MCF 10A (cell line): ENCODE measurements around the gene B3GNT3. TPM values are rescaled to one million over a fixed set of nuclear protein-coding genes. Genes with fewer than 3 reads are reported as not detected.

Experiments used
- BruUV-seq: library from RNA; stranded (reverse); fragments of 400-500 nt; replicated peaks from 2 replicates; lab custom pipeline; 2021; lab: Mats Ljungman, UMichigan
- CTCF ChIA-PET: fragments of 300-600 bp; sonication (Branson Sonifier 250); formaldehyde crosslinking; extraction: SDS; loops from one replicate; lab custom pipeline; 2021; ENCODE audit warnings: antibody characterized with exemption, inconsistent platforms; lab: Yijun Ruan, JAX
- POLR2A ChIA-PET: fragments of 300-600, 350-650 bp; sonication (Branson Sonifier 250); formaldehyde crosslinking; extraction: SDS; loops from one replicate; lab custom pipeline; 2020; ENCODE audit warnings: antibody characterized with exemption, inconsistent platforms; lab: Yijun Ruan, JAX
- DNase-seq: peaks from one replicate; pipeline ENCODE4 v3.0.0-alpha.2; 2018; ENCODE audit not compliant: unreplicated experiment
- H3K27ac Mint-ChIP-seq: one replicate; pipeline ENCODE4 v1.8.0; 2022; ENCODE audit warnings: mild to moderate bottlenecking, low read depth, mixed read lengths; ENCODE audit not compliant: unreplicated experiment
- H3K27me3 Mint-ChIP-seq: one replicate; pipeline ENCODE4 v1.8.0; 2022; ENCODE audit warnings: mixed read lengths; ENCODE audit not compliant: insufficient read depth, unreplicated experiment
- H3K36me3 Mint-ChIP-seq: one replicate; pipeline ENCODE4 v1.8.0; 2022; ENCODE audit warnings: mild to moderate bottlenecking, moderate library complexity, mixed read lengths; ENCODE audit not compliant: insufficient read depth, unreplicated experiment
- H3K4me1 Mint-ChIP-seq: one replicate; pipeline ENCODE4 v1.8.0; 2022; ENCODE audit warnings: mixed read lengths; ENCODE audit not compliant: insufficient read depth, unreplicated experiment
- H3K4me3 Mint-ChIP-seq: one replicate; pipeline ENCODE4 v1.8.0; 2022; ENCODE audit warnings: mild to moderate bottlenecking, moderate library complexity, mixed read lengths; ENCODE audit not compliant: unreplicated experiment
- H3K9me3 Mint-ChIP-seq: one replicate; pipeline ENCODE4 v1.8.0; 2022; ENCODE audit warnings: mixed read lengths; ENCODE audit not compliant: unreplicated experiment
- CTCF ChIP-seq: fragments of 200-600 bp; IDR thresholded peaks from one replicate; pipeline ENCODE4 v1.8.0; 2022; ENCODE audit warnings: antibody characterized with exemption, mild to moderate bottlenecking; ENCODE audit not compliant: unreplicated experiment
- intact Hi-C: fragments of 100-400 bp; cut with micrococcal nuclease; formaldehyde crosslinking; loops from 2 replicates; pipeline ENCODE4 v1.14.1; 2022
- total RNA-seq: library from RNA; stranded (reverse); gene quantifications from 2 replicates; pipeline ENCODE4 v1.2.3, GENCODE V29; 2022

The B3GNT3 gene
- total RNA-seq, 1 experiment from 2014 or later: 0.40 TPM

- TF ChIP-seq CTCF: peak; percentile 79
- intact Hi-C loops: loop anchor here (1.0 kb wide), 1 partner anchor 71 kb away; no protein-coding TSS in a partner anchor
- no TSS peak for BruUV-seq
- Mint-ChIP-seq H3K4me3 (no peak overlapping the region), H3K9me3 (no peaks in the 10 kb centered on the region), H3K27me3 (no peaks in the 10 kb centered on the region), H3K36me3 (no peaks in the 10 kb centered on the region), H3K27ac (no peak overlapping the region), H3K4me1 (peaks cover 5% of the 10 kb centered on the region)
- ChIA-PET POLR2A (no interaction called here), CTCF (interaction anchor here (0.6 to 3.3 kb wide), 19 partner anchors 9 to 472 kb away, joined by 3 to 23 read pairs (median 3); partner anchors contain the start of genes B3GNT3 and PGLS)
- peak; percentile 80 for DNase-seq
These were observed 10.5 kb upstream of the B3GNT3 start for GRCh38 chr19:17784201-17785008.

GRCh38 chr19:17787274-17787913 lies 7.5 kb upstream of the B3GNT3 start:
- intact Hi-C loops: no loop called here
- no peak for DNase-seq
- H3K4me1 Mint-ChIP-seq: peaks cover 10% of the 10 kb centered on the region
- CTCF ChIA-PET: interaction anchor here (0.6 kb wide), 1 partner anchor 358 kb away, joined by 4 read pairs; no protein-coding TSS in a partner anchor
- no peaks in the 10 kb centered on the region for H3K36me3 Mint-ChIP-seq
- H3K27me3 Mint-ChIP-seq: no peaks in the 10 kb centered on the region
- H3K9me3 Mint-ChIP-seq: no peaks in the 10 kb centered on the region
- H3K27ac Mint-ChIP-seq: no peak overlapping the region
- no TSS peak for BruUV-seq
- no peak overlapping the region for H3K4me3 Mint-ChIP-seq
- POLR2A ChIA-PET: no interaction called here
- TF ChIP-seq CTCF: no peak

- peaks cover 10% of the 10 kb centered on the region for H3K4me1 Mint-ChIP-seq
- H3K9me3 Mint-ChIP-seq: no peaks in the 10 kb centered on the region
- DNase-seq: no peak
- no peak for TF ChIP-seq CTCF
- H3K27me3 Mint-ChIP-seq: no peaks in the 10 kb centered on the region
- intact Hi-C loops: no loop called here
- BruUV-seq: no TSS peak
- H3K36me3 Mint-ChIP-seq: no peaks in the 10 kb centered on the region
- H3K4me3 Mint-ChIP-seq: no peak overlapping the region
- no peak overlapping the region for H3K27ac Mint-ChIP-seq
- ChIA-PET POLR2A (no interaction called here), CTCF (interaction anchor here (1.0 kb wide), 1 partner anchor 14 kb away, joined by 5 read pairs; no protein-coding TSS in a partner anchor)
These were observed 6.3 kb upstream of the B3GNT3 start for GRCh38 chr19:17788632-17789031.

GRCh38 chr19:17790059-17790780 lies 4.7 kb upstream of the B3GNT3 start:
- intact Hi-C loops: no loop called here
- BruUV-seq: no TSS peak
- Mint-ChIP-seq H3K4me3 (no peak overlapping the region), H3K36me3 (no peaks in the 10 kb centered on the region), H3K9me3 (no peaks in the 10 kb centered on the region), H3K4me1 (peaks cover 8% of the 10 kb centered on the region), H3K27ac (no peak overlapping the region), H3K27me3 (no peaks in the 10 kb centered on the region)
- DNase-seq: no peak
- ChIA-PET POLR2A (no interaction called here), CTCF (no interaction called here)
- no peak for TF ChIP-seq CTCF
